Stimulated activated CD8-positive, alpha-beta memory T cell treated with anti-CD3 and anti-CD28 coated beads, Interleukin-2, amount 100 ng/mL, for 1 hour (primary cell): ENCODE data around the gene LHX4.

ENCODE experiments used
- DNase-seq, 2 donors: peaks; one replicate each; pipeline ENCODE4 v3.0.0-alpha.2; 2020; ENCODE audit warnings: low read depth in 2 of 2

The LHX4 gene

DNA sequence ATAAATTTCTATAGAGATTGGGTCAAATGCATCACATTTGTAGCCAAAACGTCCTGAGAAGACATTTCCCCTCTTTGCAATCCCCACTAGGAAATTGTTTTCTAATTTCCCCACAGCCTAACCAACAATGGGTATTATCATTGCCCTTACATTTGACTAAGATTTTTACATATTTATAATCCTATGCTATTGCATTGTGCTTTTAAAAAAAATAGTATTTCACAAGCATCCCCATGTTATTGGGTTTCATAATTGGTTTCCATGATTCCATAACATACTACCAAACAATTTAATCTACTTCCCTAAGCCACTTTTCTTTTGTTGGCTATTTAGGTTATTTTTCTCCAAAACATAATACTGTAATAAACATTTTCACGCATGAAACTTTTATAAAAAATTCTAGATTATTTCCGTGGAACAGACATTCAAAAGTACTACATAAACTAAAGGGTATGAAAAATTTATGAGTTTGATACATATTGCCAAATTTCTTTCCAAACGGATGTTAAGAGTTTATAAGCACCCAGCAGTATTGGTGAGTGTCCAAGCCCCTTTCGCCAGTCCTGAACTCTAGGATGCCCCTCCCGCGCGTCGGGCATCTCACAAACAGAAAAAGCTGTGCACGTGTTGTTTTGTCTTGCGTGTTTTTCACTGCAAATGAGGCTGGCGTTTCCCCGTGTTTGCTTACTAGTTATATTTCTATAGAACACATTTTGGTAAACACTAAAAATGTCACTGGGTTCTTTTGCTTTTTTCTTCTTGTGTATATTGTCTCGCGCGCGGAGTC, 2.0 kb upstream of the LHX4 start:
- no peak for DNase-seq

GRCh38 chr1:180228648-180229482, 1.2 kb upstream of the LHX4 start:
- DNase-seq = no peak

GRCh38 chr1:180230416-180230790, 339 bp downstream of the LHX4 start:
- DNase-seq = no peak

DNA sequence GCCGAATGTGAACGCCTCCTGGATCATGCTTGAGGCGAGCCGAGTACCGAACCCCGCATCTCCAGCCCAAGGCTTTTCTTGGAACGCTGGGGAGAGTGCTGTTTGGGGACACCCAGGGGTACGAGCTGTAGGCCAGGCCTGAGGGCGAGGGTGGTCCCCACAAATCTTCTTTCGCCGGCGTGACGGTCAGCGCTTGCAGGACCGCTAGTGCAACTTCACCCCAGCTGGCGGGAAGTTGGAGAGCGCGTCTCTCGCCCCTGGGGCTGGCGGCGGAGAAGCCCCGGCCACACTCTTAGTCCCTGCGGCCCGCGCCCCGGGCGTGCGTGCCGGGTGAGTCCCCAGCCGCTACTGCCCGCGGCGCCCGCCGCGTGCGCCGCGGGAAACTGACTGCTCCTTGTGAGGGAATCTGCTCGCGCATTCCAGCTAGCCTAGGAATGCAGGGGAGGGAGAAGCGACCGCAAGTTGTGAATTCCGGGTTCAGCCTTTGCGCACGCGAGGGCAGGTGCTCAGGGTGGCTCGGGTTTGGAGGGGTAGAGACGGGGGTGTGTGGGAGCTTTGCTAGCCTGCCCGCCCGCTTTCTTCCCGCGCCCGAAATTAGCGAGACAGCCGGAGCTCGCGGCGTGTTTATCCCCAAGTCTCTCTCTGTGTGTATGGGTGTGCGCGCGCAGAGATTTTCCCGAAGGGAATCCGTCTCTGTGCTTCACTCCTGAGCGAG, 884 bp downstream of the LHX4 start:
- no peak for DNase-seq

DNA sequence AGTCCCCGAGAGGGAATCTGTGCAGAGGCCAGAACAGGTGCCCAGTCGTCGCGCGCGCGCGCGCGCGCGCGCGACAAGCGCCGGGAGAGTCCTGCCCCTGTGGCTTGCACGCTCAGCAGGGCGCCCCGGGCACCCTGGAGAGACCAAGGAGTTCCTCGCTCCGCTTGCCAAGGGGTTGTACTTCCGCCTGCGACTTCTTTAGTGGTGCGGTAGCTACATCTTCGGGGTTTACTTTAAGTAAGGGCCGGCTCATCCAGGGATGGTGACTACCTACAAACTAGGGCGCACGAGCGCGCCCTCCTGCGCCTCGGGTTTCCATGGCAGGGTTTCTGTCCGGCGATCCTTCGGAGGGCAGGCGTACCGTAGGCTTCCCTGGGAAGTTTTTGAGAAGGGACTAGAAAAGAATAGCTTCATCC, 1.4 kb downstream of the LHX4 start:
- DNase-seq = no peak

DNA sequence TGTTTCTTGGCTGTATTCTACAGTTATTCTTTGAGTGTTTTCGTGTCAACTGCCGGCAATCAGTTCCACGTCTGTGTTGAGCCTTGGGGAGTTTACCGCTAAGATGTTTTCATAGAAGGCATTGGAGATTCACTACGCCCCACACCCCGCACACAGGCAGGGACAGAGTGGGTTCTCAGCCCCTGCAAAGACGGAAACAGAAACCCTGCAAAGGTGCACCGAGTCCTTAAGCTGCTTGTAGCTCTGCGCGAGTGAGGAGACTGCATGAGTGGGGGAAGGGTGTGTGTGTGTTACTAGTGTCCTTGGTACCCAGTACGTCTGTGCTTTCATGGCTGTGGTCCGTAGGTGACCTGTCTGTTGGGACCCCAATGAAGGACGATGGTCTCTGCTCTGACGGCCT, 1.9 kb downstream of the LHX4 start:
- no peak for DNase-seq

GRCh38 chr1:180232521-180233043, 2.5 kb downstream of the LHX4 start:
- no peak for DNase-seq

- no peak for DNase-seq
Measured at GRCh38 chr1:180233191-180234011, 3.3 kb downstream of the LHX4 start.

DNA sequence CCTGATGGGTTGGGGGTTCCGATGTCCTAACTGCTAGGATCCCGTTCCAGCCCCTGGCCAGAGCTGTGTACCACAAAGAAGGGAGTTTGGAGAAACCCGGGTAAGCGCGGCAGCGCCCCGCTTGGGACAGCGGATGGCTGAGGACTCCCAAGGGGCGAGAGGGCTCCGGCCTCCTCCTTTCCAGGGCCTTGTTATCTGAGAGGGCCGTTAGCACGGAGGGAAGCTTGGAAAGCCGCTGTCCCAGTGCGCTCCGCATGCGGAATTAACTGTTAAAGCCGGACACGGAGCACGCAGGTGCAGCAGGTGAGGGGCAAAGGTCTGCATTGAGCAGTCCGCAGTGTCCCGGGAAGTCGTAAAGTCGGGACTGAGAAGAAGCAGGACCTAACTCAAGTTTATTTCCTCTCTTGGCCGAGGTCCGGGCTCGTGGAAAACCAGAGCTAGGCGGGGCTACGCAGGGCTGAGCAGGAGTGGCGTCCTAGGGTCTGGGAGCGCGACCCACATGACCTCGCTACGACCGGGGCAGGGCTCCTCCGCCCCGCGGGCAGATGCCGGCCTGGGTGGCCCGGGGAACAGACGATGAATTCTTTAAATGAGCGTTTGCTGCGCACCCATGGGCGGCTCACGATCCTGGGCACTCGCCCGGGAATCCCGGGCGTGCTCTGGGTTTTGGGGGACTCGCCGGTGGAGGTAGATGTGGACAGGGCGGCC, 4.5 kb downstream of the LHX4 start:
- no peak for DNase-seq

DNA sequence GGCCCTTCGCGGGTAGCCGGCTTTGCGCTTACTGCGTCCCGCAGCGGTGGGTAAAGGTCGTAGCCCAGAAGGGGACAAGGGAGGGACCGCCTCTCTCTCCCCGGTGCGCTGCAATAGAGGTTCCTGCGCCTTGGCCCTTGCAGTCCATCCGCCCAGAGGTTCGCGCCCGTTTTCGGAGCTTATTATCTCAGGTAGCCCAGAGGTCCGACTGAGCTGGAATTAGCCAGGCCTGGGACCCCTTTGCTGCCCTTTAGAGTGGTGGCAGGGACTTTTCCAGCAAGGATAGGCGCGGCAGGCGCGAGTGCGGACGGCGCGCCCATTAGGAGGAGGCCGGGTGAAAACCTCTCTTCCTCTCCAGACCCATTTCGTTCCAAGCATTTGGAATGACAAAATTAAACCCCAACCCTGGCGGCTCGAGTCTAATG, 5.0 kb downstream of the LHX4 start:
- no peak for DNase-seq

- no peak for DNase-seq
Measured at GRCh38 chr1:180235502-180236239, 5.6 kb downstream of the LHX4 start.

- no peak for DNase-seq
Measured at GRCh38 chr1:180236698-180237509, 6.8 kb downstream of the LHX4 start.

- no peak for DNase-seq
Measured at GRCh38 chr1:180237869-180238476, 7.9 kb downstream of the LHX4 start.

- no peak for DNase-seq
Measured at GRCh38 chr1:180238675-180239074, 8.6 kb downstream of the LHX4 start.

DNA sequence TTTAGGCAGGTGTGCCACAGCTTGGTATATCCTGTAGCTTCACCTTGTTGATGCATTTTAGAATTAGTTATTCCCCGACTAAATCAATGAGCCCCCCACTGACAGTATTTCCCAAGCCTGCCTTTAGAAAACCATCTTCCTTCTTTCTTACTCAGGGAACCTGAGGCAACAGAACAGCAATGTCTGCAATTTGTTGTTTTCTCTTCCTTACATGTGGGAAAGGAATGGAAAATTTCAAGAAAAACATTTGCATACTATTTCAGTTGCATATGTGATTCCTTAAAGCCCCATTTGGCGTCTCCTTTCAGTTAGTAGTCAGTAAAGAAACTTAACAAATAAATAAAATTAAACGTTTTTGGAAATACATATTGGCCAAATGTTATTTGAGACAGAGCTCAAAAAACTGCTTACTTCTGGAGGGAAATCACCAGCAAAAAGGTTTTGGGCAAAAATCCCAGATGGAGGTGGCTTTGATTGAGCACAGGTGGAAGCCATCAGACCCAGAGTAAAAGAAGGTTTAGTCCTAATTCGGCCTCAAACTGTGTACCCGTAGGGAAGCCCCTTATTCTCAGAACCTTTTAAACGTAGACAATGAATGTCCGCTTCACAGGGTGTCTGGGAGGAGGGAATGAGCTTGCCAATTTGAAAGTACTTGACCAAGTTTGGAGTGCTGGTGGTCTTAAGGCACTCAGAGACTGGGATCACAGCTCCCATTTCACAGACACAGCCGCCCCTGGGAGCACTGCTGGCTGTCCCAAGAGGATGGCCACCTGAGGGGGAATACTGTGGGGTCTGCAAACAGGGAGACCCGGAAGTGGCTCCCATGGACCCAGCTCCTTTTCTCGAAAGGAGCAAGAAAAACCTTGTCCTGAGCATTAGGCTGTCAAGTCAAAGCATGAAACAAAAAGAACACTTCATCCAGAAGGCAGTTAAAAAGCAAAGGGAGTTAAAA, 9.4 kb downstream of the LHX4 start:
- no peak for DNase-seq

GRCh38 chr1:180241716-180242544, 11.9 kb downstream of the LHX4 start:
- DNase-seq = no peak
